SK-N-SH (cell line): ENCODE data around the gene TMEM218. TPM values are rescaled to one million over a fixed set of nuclear protein-coding genes. Genes with fewer than 3 reads are reported as not detected.

Experiments used
- CTCF ChIA-PET: fragments of 300-600, 350-600 bp; formaldehyde crosslinking; extraction: SDS; loops from one replicate; lab custom pipeline; 2021; lab: Yijun Ruan, JAX
- POLR2A ChIA-PET: fragments of 350-600 bp; sonication (Branson Sonifier 250); formaldehyde crosslinking; extraction: SDS; loops from one replicate; lab custom pipeline; 2020; ENCODE audit warnings: antibody characterized with exemption, inconsistent platforms; lab: Yijun Ruan, JAX
- DNase-seq: peaks from one replicate; pipeline ENCODE4 v3.0.0; 2012
- H2AFZ ChIP-seq: fragments of 200-600 bp; sonication (generic); 2 replicates; pipeline ENCODE4 v1.8.1; 2016; ENCODE audit warnings: antibody characterized with exemption, mild to moderate bottlenecking, low read depth
- H3F3A ChIP-seq: fragments of 200-600 bp; sonication (generic); replicated peaks from 2 replicates; pipeline ENCODE3; 2016; ENCODE audit warnings: antibody characterized with exemption, mild to moderate bottlenecking; ENCODE audit not compliant: insufficient read depth
- H3K27ac ChIP-seq, 2 experiments: fragments of 200-500 bp in 1 of 2; fragments of 200-600 bp in 1 of 2; sonication (Bioruptor generic) in 1 of 2; sonication (generic), shearing (Covaris generic) in 1 of 2; 2 replicates each; pipeline versions ENCODE4 v1.5.1 to v1.6.1; 2014 to 2016; ENCODE audit warnings: low read depth in 2 of 2, inconsistent platforms in 1 of 2, low read length in 1 of 2, mild to moderate bottlenecking in 1 of 2, mixed read lengths in 1 of 2
- H3K27me3 ChIP-seq: fragments of 200-600 bp; sonication (generic), shearing (Covaris generic); 2 replicates; pipeline ENCODE4 v1.6.1; 2016; ENCODE audit warnings: mixed run types; ENCODE audit not compliant: insufficient read depth
- H3K36me3 ChIP-seq, 2 experiments: fragments of 200-500 bp in 1 of 2; fragments of 200-600 bp in 1 of 2; sonication (Bioruptor generic) in 1 of 2; sonication (generic) in 1 of 2; replicated peaks in 1 of 2; 2 replicates each; pipeline versions ENCODE3 to v1.5.1; 2014 to 2016; ENCODE audit warnings: low read length in 1 of 2, mild to moderate bottlenecking in 1 of 2; ENCODE audit not compliant: insufficient read depth in 2 of 2, control insufficient read depth in 1 of 2
- H3K4me1 ChIP-seq, 2 experiments: fragments of 200-500 bp in 1 of 2; fragments of 200-600 bp in 1 of 2; sonication (Bioruptor generic) in 1 of 2; sonication (generic), shearing (Covaris generic) in 1 of 2; 2 replicates each; pipeline versions ENCODE4 v1.5.1 to v1.6.1; 2014 to 2016; ENCODE audit warnings: low read depth in 1 of 2, low read length in 1 of 2, mixed run types in 1 of 2; ENCODE audit not compliant: insufficient read depth in 2 of 2, control insufficient read depth in 1 of 2
- H3K4me2 ChIP-seq: fragments of 200-600 bp; sonication (generic), shearing (Covaris generic); 2 replicates; pipeline ENCODE4 v1.6.1; 2017; ENCODE audit warnings: mixed run types
- H3K4me3 ChIP-seq, 2 experiments: fragments of 200-500 bp in 1 of 2; fragments of 200-600 bp in 1 of 2; sonication (Bioruptor generic) in 1 of 2; sonication (generic), shearing (Covaris generic) in 1 of 2; 2 replicates each; pipeline versions ENCODE4 v1.5.1 to v1.8.1; 2014 to 2016; ENCODE audit warnings: low read depth in 2 of 2, inconsistent platforms in 1 of 2, low read length in 1 of 2, mild to moderate bottlenecking in 1 of 2, mixed read lengths in 1 of 2, moderate library complexity in 1 of 2
- H3K79me2 ChIP-seq: fragments of 200-600 bp; sonication (generic); 2 replicates; pipeline ENCODE4 v1.8.1; 2017; ENCODE audit warnings: mild to moderate bottlenecking; ENCODE audit not compliant: insufficient read depth
- H3K9ac ChIP-seq: fragments of 200-600 bp; sonication (generic); 2 replicates; pipeline ENCODE4 v1.6.1; 2017; ENCODE audit warnings: mixed run types
- H3K9me2 ChIP-seq: fragments of 200-600 bp; sonication (generic); 2 replicates; pipeline ENCODE4 v1.6.1; 2017; ENCODE audit warnings: mixed run types
- H3K9me3 ChIP-seq: fragments of 200-600 bp; sonication (generic); 2 replicates; pipeline ENCODE4 v1.6.1; 2017; ENCODE audit warnings: mixed run types, mild to moderate bottlenecking, moderate library complexity
- H4K20me1 ChIP-seq: fragments of 200-600 bp; sonication (generic); 2 replicates; pipeline ENCODE4 v1.6.1; 2017; ENCODE audit warnings: mild to moderate bottlenecking, mixed run types; ENCODE audit not compliant: insufficient read depth
- EP300 ChIP-seq, 2 experiments: IDR thresholded peaks; 2 replicates each; pipeline versions ENCODE4 v1.4.0 to v1.6.1; 2012; ENCODE audit warnings: borderline replicate concordance in 1 of 2, low read depth in 1 of 2, low read length in 1 of 2
- FOXJ3 ChIP-seq: sonication (generic); formaldehyde crosslinking; IDR thresholded peaks from 2 replicates; pipeline ENCODE4 v1.5.1; 2020; ENCODE audit warnings: mild to moderate bottlenecking, missing genetic modification reagents
- FOXM1 ChIP-seq: IDR thresholded peaks from 2 replicates; pipeline ENCODE4 v1.4.0; 2012; ENCODE audit warnings: low read depth, mild to moderate bottlenecking
- GATA2 ChIP-seq: sonication (generic); formaldehyde crosslinking; IDR thresholded peaks from 2 replicates; pipeline ENCODE4 v1.5.0; 2020; ENCODE audit warnings: mild to moderate bottlenecking, missing genetic modification reagents
- IRF3 ChIP-seq: fragments of 150-350 bp; IDR thresholded peaks from 2 replicates; pipeline ENCODE4 v1.6.1; 2016; ENCODE audit warnings: mild to moderate bottlenecking, low read depth, low read length
- JUND ChIP-seq: IDR thresholded peaks from 2 replicates; pipeline ENCODE4 v1.4.0; 2012
- RXRA ChIP-seq: IDR thresholded peaks from 2 replicates; pipeline ENCODE4 v1.4.0; 2012; ENCODE audit warnings: low read depth, mild to moderate bottlenecking, borderline replicate concordance
- SIN3A ChIP-seq: IDR thresholded peaks from 2 replicates; pipeline ENCODE4 v1.6.1; 2012; ENCODE audit warnings: low read depth, mild to moderate bottlenecking, low read length, moderate library complexity, borderline replicate concordance
- TCF12 ChIP-seq: IDR thresholded peaks from 2 replicates; pipeline ENCODE4 v1.4.0; 2012
- WGBS: methylation state at CpG from one replicate; pipeline ENCODE4 v1.1.6; 2017; ENCODE audit warnings: low lambda C conversion rate; 5-methylcytosine and 5-hydroxymethylcytosine counted together
- polyA plus RNA-seq, 3 experiments: library from polyadenylated mRNA; depleted of rRNA; stranded (reverse); fragments of >200 nt; gene quantifications; 2 replicates each; pipeline ENCODE4 v1.2.3, GENCODE V29; 2012
- TF ChIP-seq, protein P1 (sequence below): IDR thresholded peaks from 2 replicates; pipeline ENCODE4 v1.4.0; 2012; ENCODE audit warnings: low read depth, borderline replicate concordance
- TF ChIP-seq, protein P2 (sequence below): fragments of 150-350 bp; IDR thresholded peaks from 2 replicates; pipeline ENCODE4 v1.6.1; 2017; ENCODE audit warnings: antibody characterized with exemption, low read length, low read depth, borderline replicate concordance
- TF ChIP-seq, protein P3 (sequence below): fragments of 200-600 bp; sonication (generic); IDR thresholded peaks from 2 replicates; pipeline ENCODE4 v1.6.1; 2017; ENCODE audit warnings: antibody characterized with exemption, mild to moderate bottlenecking, moderate library complexity
- TF ChIP-seq, protein P4 (sequence below): IDR thresholded peaks from 2 replicates; pipeline ENCODE4 v1.6.1; 2012; ENCODE audit warnings: mild to moderate bottlenecking, low read depth, low read length, moderate library complexity
- TF ChIP-seq, protein P5 (sequence below): IDR thresholded peaks from 2 replicates; pipeline ENCODE4; 2012

TMEM218 gene
- polyA plus RNA-seq, 1 of the 3 experiments (the other 2 are of a cell fraction): 36.2 TPM

DNA sequence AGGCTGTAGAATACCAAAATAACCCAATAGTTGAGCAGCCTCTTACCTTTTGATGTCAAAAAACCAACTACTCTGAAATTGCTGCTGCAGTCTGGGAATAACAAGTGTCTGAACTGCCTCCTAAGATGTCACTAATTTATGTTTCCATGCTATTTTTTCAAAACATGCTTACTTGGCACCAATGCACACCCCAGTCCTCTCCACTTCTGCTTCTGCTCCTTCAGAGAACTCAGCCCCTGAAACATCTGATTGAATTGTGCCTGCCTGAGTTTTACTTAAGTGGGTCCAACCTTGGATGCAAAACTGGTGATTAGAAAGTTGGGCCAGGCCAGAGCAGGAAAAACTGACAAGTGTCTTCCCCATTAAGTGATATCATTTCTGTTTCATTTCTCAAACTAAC, 24.6 kb upstream of the TMEM218 start:
- ChIA-PET CTCF (no interaction called here), POLR2A (no interaction called here)
- H3K4me2 ChIP-seq: no peak overlapping the region
- H3K9me2 ChIP-seq: no peaks in the 10 kb centered on the region
- H3K9me3 ChIP-seq: no peaks in the 10 kb centered on the region
- H3K4me1 ChIP-seq: peaks cover 0 to 9% of the 10 kb centered on the region in 2 experiments; a peak in 1 of 4 replicates
- no peaks in the 10 kb centered on the region for H4K20me1 ChIP-seq
- no peaks in the 10 kb centered on the region for H3K79me2 ChIP-seq
- H2AFZ ChIP-seq: no peak overlapping the region
- no peak overlapping the region for H3K4me3 ChIP-seq
- no peak overlapping the region for H3K27ac ChIP-seq
- no peaks in the 10 kb centered on the region; the same call in 1 of the 2 replicates for H3K27me3 ChIP-seq
- TF ChIP-seq FOXM1 (no peak), JUND (no peak), EP300 (IDR thresholded peaks at IDR 0.05; ENCODE audit: borderline replicate concordance in 1 of 2, low read depth in 1 of 2, low read length in 1 of 2) (no peak), RXRA (no peak), TCF12 (no peak), IRF3 (no peak), FOXJ3 (CRISPR knock-in tag) (no peak)
- TF ChIP-seq, protein P1, sequence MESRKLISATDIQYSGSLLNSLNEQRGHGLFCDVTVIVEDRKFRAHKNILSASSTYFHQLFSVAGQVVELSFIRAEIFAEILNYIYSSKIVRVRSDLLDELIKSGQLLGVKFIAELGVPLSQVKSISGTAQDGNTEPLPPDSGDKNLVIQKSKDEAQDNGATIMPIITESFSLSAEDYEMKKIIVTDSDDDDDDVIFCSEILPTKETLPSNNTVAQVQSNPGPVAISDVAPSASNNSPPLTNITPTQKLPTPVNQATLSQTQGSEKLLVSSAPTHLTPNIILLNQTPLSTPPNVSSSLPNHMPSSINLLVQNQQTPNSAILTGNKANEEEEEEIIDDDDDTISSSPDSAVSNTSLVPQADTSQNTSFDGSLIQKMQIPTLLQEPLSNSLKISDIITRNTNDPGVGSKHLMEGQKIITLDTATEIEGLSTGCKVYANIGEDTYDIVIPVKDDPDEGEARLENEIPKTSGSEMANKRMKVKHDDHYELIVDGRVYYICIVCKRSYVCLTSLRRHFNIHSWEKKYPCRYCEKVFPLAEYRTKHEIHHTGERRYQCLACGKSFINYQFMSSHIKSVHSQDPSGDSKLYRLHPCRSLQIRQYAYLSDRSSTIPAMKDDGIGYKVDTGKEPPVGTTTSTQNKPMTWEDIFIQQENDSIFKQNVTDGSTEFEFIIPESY: no peak
- TF ChIP-seq, protein P2, sequence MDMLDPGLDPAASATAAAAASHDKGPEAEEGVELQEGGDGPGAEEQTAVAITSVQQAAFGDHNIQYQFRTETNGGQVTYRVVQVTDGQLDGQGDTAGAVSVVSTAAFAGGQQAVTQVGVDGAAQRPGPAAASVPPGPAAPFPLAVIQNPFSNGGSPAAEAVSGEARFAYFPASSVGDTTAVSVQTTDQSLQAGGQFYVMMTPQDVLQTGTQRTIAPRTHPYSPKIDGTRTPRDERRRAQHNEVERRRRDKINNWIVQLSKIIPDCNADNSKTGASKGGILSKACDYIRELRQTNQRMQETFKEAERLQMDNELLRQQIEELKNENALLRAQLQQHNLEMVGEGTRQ: no peak
- TF ChIP-seq, protein P3, sequence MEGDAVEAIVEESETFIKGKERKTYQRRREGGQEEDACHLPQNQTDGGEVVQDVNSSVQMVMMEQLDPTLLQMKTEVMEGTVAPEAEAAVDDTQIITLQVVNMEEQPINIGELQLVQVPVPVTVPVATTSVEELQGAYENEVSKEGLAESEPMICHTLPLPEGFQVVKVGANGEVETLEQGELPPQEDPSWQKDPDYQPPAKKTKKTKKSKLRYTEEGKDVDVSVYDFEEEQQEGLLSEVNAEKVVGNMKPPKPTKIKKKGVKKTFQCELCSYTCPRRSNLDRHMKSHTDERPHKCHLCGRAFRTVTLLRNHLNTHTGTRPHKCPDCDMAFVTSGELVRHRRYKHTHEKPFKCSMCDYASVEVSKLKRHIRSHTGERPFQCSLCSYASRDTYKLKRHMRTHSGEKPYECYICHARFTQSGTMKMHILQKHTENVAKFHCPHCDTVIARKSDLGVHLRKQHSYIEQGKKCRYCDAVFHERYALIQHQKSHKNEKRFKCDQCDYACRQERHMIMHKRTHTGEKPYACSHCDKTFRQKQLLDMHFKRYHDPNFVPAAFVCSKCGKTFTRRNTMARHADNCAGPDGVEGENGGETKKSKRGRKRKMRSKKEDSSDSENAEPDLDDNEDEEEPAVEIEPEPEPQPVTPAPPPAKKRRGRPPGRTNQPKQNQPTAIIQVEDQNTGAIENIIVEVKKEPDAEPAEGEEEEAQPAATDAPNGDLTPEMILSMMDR: no peak
- DNase-seq: no peak
- no peaks in the 10 kb centered on the region for H3F3A ChIP-seq
- H3K9ac ChIP-seq: no peak overlapping the region
- no peaks in the 10 kb centered on the region for H3K36me3 ChIP-seq

GRCh38 chr11:125132596-125132995, 21.2 kb upstream of the TMEM218 start:
- no peaks in the 10 kb centered on the region for H4K20me1 ChIP-seq
- H3K79me2 ChIP-seq: no peaks in the 10 kb centered on the region
- no peaks in the 10 kb centered on the region for H3K4me1 ChIP-seq
- no peaks in the 10 kb centered on the region for H3K36me3 ChIP-seq
- no peak overlapping the region for H2AFZ ChIP-seq
- peaks cover 4% of the 10 kb centered on the region for H3F3A ChIP-seq
- WGBS: 76% methylated on average over 7 of the region's 7 CpGs
- no peak overlapping the region for H3K4me3 ChIP-seq
- no peaks in the 10 kb centered on the region for H3K9me2 ChIP-seq
- no peak overlapping the region for H3K9ac ChIP-seq
- H3K27me3 ChIP-seq: no peaks in the 10 kb centered on the region; the same call in 1 of the 2 replicates
- no peak overlapping the region for H3K27ac ChIP-seq
- ChIA-PET CTCF (interaction anchor here (0.8 to 2.7 kb wide), 5 partner anchors 8 to 272 kb away, joined by 4 to 14 read pairs (median 5); no protein-coding TSS in a partner anchor), POLR2A (no interaction called here)
- H3K9me3 ChIP-seq: no peaks in the 10 kb centered on the region
- DNase-seq: no peak
- no peak overlapping the region for H3K4me2 ChIP-seq
- TF ChIP-seq TCF12: no peak
- TF ChIP-seq IRF3: no peak
- TF ChIP-seq, protein P4, sequence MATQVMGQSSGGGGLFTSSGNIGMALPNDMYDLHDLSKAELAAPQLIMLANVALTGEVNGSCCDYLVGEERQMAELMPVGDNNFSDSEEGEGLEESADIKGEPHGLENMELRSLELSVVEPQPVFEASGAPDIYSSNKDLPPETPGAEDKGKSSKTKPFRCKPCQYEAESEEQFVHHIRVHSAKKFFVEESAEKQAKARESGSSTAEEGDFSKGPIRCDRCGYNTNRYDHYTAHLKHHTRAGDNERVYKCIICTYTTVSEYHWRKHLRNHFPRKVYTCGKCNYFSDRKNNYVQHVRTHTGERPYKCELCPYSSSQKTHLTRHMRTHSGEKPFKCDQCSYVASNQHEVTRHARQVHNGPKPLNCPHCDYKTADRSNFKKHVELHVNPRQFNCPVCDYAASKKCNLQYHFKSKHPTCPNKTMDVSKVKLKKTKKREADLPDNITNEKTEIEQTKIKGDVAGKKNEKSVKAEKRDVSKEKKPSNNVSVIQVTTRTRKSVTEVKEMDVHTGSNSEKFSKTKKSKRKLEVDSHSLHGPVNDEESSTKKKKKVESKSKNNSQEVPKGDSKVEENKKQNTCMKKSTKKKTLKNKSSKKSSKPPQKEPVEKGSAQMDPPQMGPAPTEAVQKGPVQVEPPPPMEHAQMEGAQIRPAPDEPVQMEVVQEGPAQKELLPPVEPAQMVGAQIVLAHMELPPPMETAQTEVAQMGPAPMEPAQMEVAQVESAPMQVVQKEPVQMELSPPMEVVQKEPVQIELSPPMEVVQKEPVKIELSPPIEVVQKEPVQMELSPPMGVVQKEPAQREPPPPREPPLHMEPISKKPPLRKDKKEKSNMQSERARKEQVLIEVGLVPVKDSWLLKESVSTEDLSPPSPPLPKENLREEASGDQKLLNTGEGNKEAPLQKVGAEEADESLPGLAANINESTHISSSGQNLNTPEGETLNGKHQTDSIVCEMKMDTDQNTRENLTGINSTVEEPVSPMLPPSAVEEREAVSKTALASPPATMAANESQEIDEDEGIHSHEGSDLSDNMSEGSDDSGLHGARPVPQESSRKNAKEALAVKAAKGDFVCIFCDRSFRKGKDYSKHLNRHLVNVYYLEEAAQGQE: no peak
- TF ChIP-seq FOXJ3 (CRISPR knock-in tag): no peak
- TF ChIP-seq, protein P5, sequence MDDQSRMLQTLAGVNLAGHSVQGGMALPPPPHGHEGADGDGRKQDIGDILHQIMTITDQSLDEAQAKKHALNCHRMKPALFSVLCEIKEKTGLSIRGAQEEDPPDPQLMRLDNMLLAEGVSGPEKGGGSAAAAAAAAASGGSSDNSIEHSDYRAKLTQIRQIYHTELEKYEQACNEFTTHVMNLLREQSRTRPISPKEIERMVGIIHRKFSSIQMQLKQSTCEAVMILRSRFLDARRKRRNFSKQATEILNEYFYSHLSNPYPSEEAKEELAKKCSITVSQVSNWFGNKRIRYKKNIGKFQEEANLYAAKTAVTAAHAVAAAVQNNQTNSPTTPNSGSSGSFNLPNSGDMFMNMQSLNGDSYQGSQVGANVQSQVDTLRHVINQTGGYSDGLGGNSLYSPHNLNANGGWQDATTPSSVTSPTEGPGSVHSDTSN: no peak
- TF ChIP-seq SIN3A: no peak
- no peak for TF ChIP-seq GATA2
- no peak for TF ChIP-seq RXRA
